ENCODE measurements around the gene NUCB1. TPM values are rescaled to one million over a fixed set of nuclear protein-coding genes. Genes with fewer than 3 reads are reported as not detected.
A peak's percentile ranks its signal among the peaks of the same experiment; 100 is the strongest.

Gene NUCB1
- total and polyA plus RNA-seq, 9 of the 15 experiments (the other 6 are each of a cell fraction or from before 2014, with no cell fraction given): 3.1 to 153 (median 71.7) TPM

- TF ChIP-seq ZNF592 (IDR thresholded peaks at IDR 0.05) (peak; percentile 65; the same call in 1 of the 2 replicates), CHD4 (IDR thresholded peaks at IDR 0.05; ENCODE audit: insufficient read depth, insufficient replicate concordance, low read depth, low read length, poor library complexity, severe bottlenecking) (no peak), FOXA3 (CRISPR knock-in tag; conservative IDR thresholded peaks at IDR 0.05 in 1 of 2, IDR thresholded peaks at IDR 0.05 in 1 of 2) (no peak), SIX5 (IDR thresholded peaks at IDR 0.05; ENCODE audit: borderline replicate concordance in 1 of 2, insufficient read depth in 1 of 2, low read depth in 1 of 2, low read length in 2 of 2) (peak; percentile 91 to 97)
- TF ChIP-seq, protein P1, sequence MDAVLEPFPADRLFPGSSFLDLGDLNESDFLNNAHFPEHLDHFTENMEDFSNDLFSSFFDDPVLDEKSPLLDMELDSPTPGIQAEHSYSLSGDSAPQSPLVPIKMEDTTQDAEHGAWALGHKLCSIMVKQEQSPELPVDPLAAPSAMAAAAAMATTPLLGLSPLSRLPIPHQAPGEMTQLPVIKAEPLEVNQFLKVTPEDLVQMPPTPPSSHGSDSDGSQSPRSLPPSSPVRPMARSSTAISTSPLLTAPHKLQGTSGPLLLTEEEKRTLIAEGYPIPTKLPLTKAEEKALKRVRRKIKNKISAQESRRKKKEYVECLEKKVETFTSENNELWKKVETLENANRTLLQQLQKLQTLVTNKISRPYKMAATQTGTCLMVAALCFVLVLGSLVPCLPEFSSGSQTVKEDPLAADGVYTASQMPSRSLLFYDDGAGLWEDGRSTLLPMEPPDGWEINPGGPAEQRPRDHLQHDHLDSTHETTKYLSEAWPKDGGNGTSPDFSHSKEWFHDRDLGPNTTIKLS (IDR thresholded peaks at IDR 0.05; ENCODE audit: borderline replicate concordance, low read depth): peak; percentile 61; the same call in 1 of the 2 replicates
Measured at GRCh38 chr19:48913114-48913889, 13.2 kb downstream of the NUCB1 start (continued).
